ENCODE measurements around the gene CAPRIN1.

The CAPRIN1 gene

GRCh38 chr11:34145073-34145472 is 93.5 kb downstream of the CAPRIN1 start:
- Histone ChIP-seq H3K4ac (ENCODE audit: low read length) (no peak overlapping the region), H3K4me1 (ENCODE audit: control insufficient read depth in 2 of 2, insufficient read depth in 1 of 2, low read depth in 1 of 2, low read length in 2 of 2) (peaks cover 0 to 40% of the 10 kb centered on the region in 2 donors), H3K36me3 (replicated peaks in 1 of 2; ENCODE audit: control insufficient read depth in 2 of 2, insufficient read depth in 2 of 2, low read length in 2 of 2) (peaks cover 26 to 88% of the 10 kb centered on the region in 2 donors), H3K23ac (ENCODE audit: low read depth, low read length, poor library complexity) (no peak overlapping the region), H2BK15ac (ENCODE audit: low read length) (no peak overlapping the region), H3K27me3 (ENCODE audit: control insufficient read depth in 3 of 3, insufficient read depth in 3 of 3, low read depth in 1 of 3, low read length in 3 of 3) (no peaks in the 10 kb centered on the region), H4K91ac (ENCODE audit: low read depth, low read length, poor library complexity) (no peak overlapping the region), H3K79me1 (ENCODE audit: low read depth, low read length) (no peaks in the 10 kb centered on the region), H3K18ac (ENCODE audit: low read length) (no peak overlapping the region), H3K9ac (ENCODE audit: low read depth, low read length, poor library complexity) (no peak overlapping the region), H2AK5ac (ENCODE audit: low read depth, low read length) (no peak overlapping the region), H3K4me3 (ENCODE audit: low read length in 2 of 2) (no peak overlapping the region), H3K4me2 (ENCODE audit: insufficient read depth, low read length, poor library complexity, severe bottlenecking) (no peak overlapping the region), H2BK120ac (ENCODE audit: low read depth, low read length) (no peak overlapping the region), H3K14ac (ENCODE audit: low read length) (no peak overlapping the region), H2BK5ac (ENCODE audit: low read length) (no peak overlapping the region), H3K9me3 (replicated peaks in 1 of 2; ENCODE audit: control insufficient read depth in 2 of 2, insufficient read depth in 1 of 2, low read depth in 1 of 2, low read length in 2 of 2) (no peaks in the 10 kb centered on the region), H4K8ac (ENCODE audit: low read depth, low read length) (no peak overlapping the region), H2AFZ (ENCODE audit: low read length) (no peak overlapping the region), H3K27ac (replicated peaks; ENCODE audit: low read length) (no peak overlapping the region), H2BK12ac (ENCODE audit: low read length) (no peak overlapping the region)
- no CpG with 5 or more reads among the region's 5 CpGs for WGBS, 2 donors (ENCODE audit: extremely low coverage in 2 of 2, insufficient read length in 2 of 2, insufficient replicate concordance in 1 of 2)
- no peak for DNase-seq (ENCODE audit: low spot score)

- Histone ChIP-seq H4K91ac (ENCODE audit: low read depth, low read length, poor library complexity) (no peak overlapping the region), H3K9ac (ENCODE audit: low read depth, low read length, poor library complexity) (no peak overlapping the region), H2BK120ac (ENCODE audit: low read depth, low read length) (no peak overlapping the region), H3K36me3 (replicated peaks in 1 of 2; ENCODE audit: control insufficient read depth in 2 of 2, insufficient read depth in 2 of 2, low read length in 2 of 2) (peaks cover 20 to 88% of the 10 kb centered on the region in 2 donors), H3K9me3 (replicated peaks in 1 of 2; ENCODE audit: control insufficient read depth in 2 of 2, insufficient read depth in 1 of 2, low read depth in 1 of 2, low read length in 2 of 2) (no peaks in the 10 kb centered on the region), H3K79me1 (ENCODE audit: low read depth, low read length) (no peaks in the 10 kb centered on the region), H3K23ac (ENCODE audit: low read depth, low read length, poor library complexity) (no peak overlapping the region), H2AK5ac (ENCODE audit: low read depth, low read length) (no peak overlapping the region), H2BK12ac (ENCODE audit: low read length) (no peak overlapping the region), H2BK15ac (ENCODE audit: low read length) (no peak overlapping the region), H3K14ac (ENCODE audit: low read length) (no peak overlapping the region), H3K18ac (ENCODE audit: low read length) (no peak overlapping the region), H2AFZ (ENCODE audit: low read length) (no peak overlapping the region), H3K4me2 (ENCODE audit: insufficient read depth, low read length, poor library complexity, severe bottlenecking) (no peak overlapping the region), H3K27ac (replicated peaks; ENCODE audit: low read length) (no peak overlapping the region), H3K27me3 (ENCODE audit: control insufficient read depth in 3 of 3, insufficient read depth in 3 of 3, low read depth in 1 of 3, low read length in 3 of 3) (no peaks in the 10 kb centered on the region), H3K4me1 (ENCODE audit: control insufficient read depth in 2 of 2, insufficient read depth in 1 of 2, low read depth in 1 of 2, low read length in 2 of 2) (peaks cover 0 to 40% of the 10 kb centered on the region in 2 donors), H3K4ac (ENCODE audit: low read length) (no peak overlapping the region), H2BK5ac (ENCODE audit: low read length) (no peak overlapping the region), H3K4me3 (ENCODE audit: low read length in 2 of 2) (no peak overlapping the region), H4K8ac (ENCODE audit: low read depth, low read length) (no peak overlapping the region)
- DNase-seq (ENCODE audit: low spot score) = no peak
- WGBS, 2 donors (ENCODE audit: extremely low coverage in 2 of 2, insufficient read length in 2 of 2, insufficient replicate concordance in 1 of 2) = no CpG with 5 or more reads among the region's 8 CpGs
Observed at GRCh38 chr11:34145847-34146381, 94.4 kb downstream of the CAPRIN1 start.

- WGBS, 2 donors (ENCODE audit: extremely low coverage in 2 of 2, insufficient read length in 2 of 2, insufficient replicate concordance in 1 of 2) = no CpG with 5 or more reads among the region's 12 CpGs
- H3K36me3 ChIP-seq (replicated peaks in 1 of 2; ENCODE audit: control insufficient read depth in 2 of 2, insufficient read depth in 2 of 2, low read length in 2 of 2) = peaks cover 18 to 88% of the 10 kb centered on the region in 2 donors
- no peak for DNase-seq (ENCODE audit: low spot score)
Observed at GRCh38 chr11:34146411-34146810, 94.9 kb downstream of the CAPRIN1 start.

GRCh38 chr11:34146866-34147265 is 95.3 kb downstream of the CAPRIN1 start:
- Histone ChIP-seq H4K8ac (ENCODE audit: low read depth, low read length) (no peak overlapping the region), H3K27ac (replicated peaks; ENCODE audit: low read length) (no peak overlapping the region), H3K18ac (ENCODE audit: low read length) (no peak overlapping the region), H3K9ac (ENCODE audit: low read depth, low read length, poor library complexity) (no peak overlapping the region), H3K27me3 (ENCODE audit: control insufficient read depth in 3 of 3, insufficient read depth in 3 of 3, low read depth in 1 of 3, low read length in 3 of 3) (no peaks in the 10 kb centered on the region), H3K23ac (ENCODE audit: low read depth, low read length, poor library complexity) (no peak overlapping the region), H2BK12ac (ENCODE audit: low read length) (no peak overlapping the region), H4K91ac (ENCODE audit: low read depth, low read length, poor library complexity) (no peak overlapping the region), H2BK120ac (ENCODE audit: low read depth, low read length) (no peak overlapping the region), H3K14ac (ENCODE audit: low read length) (no peak overlapping the region), H3K4ac (ENCODE audit: low read length) (no peak overlapping the region), H3K9me3 (replicated peaks in 1 of 2; ENCODE audit: control insufficient read depth in 2 of 2, insufficient read depth in 1 of 2, low read depth in 1 of 2, low read length in 2 of 2) (no peaks in the 10 kb centered on the region), H3K36me3 (replicated peaks in 1 of 2; ENCODE audit: control insufficient read depth in 2 of 2, insufficient read depth in 2 of 2, low read length in 2 of 2) (peaks cover 16 to 88% of the 10 kb centered on the region in 2 donors), H2BK15ac (ENCODE audit: low read length) (no peak overlapping the region), H2AFZ (ENCODE audit: low read length) (no peak overlapping the region), H3K4me3 (ENCODE audit: low read length in 2 of 2) (no peak overlapping the region), H3K4me1 (ENCODE audit: control insufficient read depth in 2 of 2, insufficient read depth in 1 of 2, low read depth in 1 of 2, low read length in 2 of 2) (peaks cover 0 to 40% of the 10 kb centered on the region in 2 donors), H3K4me2 (ENCODE audit: insufficient read depth, low read length, poor library complexity, severe bottlenecking) (no peak overlapping the region), H2BK5ac (ENCODE audit: low read length) (no peak overlapping the region), H2AK5ac (ENCODE audit: low read depth, low read length) (no peak overlapping the region), H3K79me1 (ENCODE audit: low read depth, low read length) (no peaks in the 10 kb centered on the region)
- DNase-seq (ENCODE audit: low spot score) = no peak
- WGBS, 2 donors (ENCODE audit: extremely low coverage in 2 of 2, insufficient read length in 2 of 2, insufficient replicate concordance in 1 of 2) = no CpG with 5 or more reads among the region's 5 CpGs

More at GRCh38 chr11:34146411-34146810, 94.9 kb downstream of the CAPRIN1 start:
- Histone ChIP-seq H3K4ac (ENCODE audit: low read length) (no peak overlapping the region), H3K18ac (ENCODE audit: low read length) (no peak overlapping the region), H4K91ac (ENCODE audit: low read depth, low read length, poor library complexity) (no peak overlapping the region), H2AK5ac (ENCODE audit: low read depth, low read length) (no peak overlapping the region), H3K4me1 (ENCODE audit: control insufficient read depth in 2 of 2, insufficient read depth in 1 of 2, low read depth in 1 of 2, low read length in 2 of 2) (peaks cover 0 to 40% of the 10 kb centered on the region in 2 donors), H3K4me2 (ENCODE audit: insufficient read depth, low read length, poor library complexity, severe bottlenecking) (no peak overlapping the region), H3K9me3 (replicated peaks in 1 of 2; ENCODE audit: control insufficient read depth in 2 of 2, insufficient read depth in 1 of 2, low read depth in 1 of 2, low read length in 2 of 2) (no peaks in the 10 kb centered on the region), H3K23ac (ENCODE audit: low read depth, low read length, poor library complexity) (no peak overlapping the region), H2BK12ac (ENCODE audit: low read length) (no peak overlapping the region), H3K9ac (ENCODE audit: low read depth, low read length, poor library complexity) (no peak overlapping the region), H2BK15ac (ENCODE audit: low read length) (no peak overlapping the region), H3K14ac (ENCODE audit: low read length) (no peak overlapping the region), H2AFZ (ENCODE audit: low read length) (no peak overlapping the region), H4K8ac (ENCODE audit: low read depth, low read length) (no peak overlapping the region), H3K27me3 (ENCODE audit: control insufficient read depth in 3 of 3, insufficient read depth in 3 of 3, low read depth in 1 of 3, low read length in 3 of 3) (no peaks in the 10 kb centered on the region), H3K79me1 (ENCODE audit: low read depth, low read length) (no peaks in the 10 kb centered on the region), H2BK120ac (ENCODE audit: low read depth, low read length) (no peak overlapping the region), H3K27ac (replicated peaks; ENCODE audit: low read length) (no peak overlapping the region), H3K4me3 (ENCODE audit: low read length in 2 of 2) (no peak overlapping the region), H2BK5ac (ENCODE audit: low read length) (no peak overlapping the region)

All from neuronal stem cell (in vitro differentiated cells).